ENCODE results near the gene ITLN2.
"Not testable (repeated sequence)": the region's sequence is repeated elsewhere in the genome, so short reads cannot be mapped to it uniquely, and the experiment has no call there.

ITLN2 gene

DNA sequence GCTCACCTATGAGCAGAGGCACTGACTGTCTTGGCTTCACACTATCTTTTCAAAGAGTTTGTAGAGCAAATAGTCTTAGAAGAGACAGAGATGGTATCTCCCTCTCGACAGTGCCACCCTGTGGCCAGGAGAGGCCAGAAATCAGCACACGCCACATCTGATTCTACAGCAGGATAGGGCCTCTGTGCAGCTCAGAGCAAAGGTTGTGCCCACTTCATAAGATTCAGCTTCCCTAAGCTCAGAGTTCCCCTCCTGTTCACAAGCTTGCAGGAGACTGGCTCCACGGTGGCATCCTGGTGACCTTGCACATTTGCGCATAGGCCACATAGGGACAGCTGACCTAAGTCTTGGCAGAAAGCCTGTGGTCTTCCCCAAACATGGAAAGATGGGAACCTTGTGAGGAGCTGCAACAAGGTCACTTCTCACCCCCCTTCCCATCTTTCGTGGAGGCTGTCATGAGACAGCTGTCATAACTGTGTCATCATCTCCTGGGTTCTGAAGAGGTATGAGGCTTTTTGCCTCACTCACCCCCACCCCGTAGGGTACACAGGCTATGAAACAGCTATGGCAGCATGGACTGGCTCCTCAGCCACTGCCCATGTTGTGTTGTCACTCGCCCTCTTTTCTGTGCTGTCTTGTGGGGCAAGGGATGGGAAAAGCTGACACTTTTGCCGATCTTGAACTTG lies 3.0 kb downstream of the ITLN2 start:
- Histone ChIP-seq H3K9me3 (ENCODE audit: control insufficient read depth, low read length) (no peaks in the 10 kb centered on the region), H3K9ac (ENCODE audit: low read length) (no peak overlapping the region), H3K4me3 (ENCODE audit: low read length) (no peak overlapping the region), H3K4me1 (ENCODE audit: control insufficient read depth, insufficient read depth, low read length) (peaks cover 10% of the 10 kb centered on the region), H3K27me3 (ENCODE audit: control insufficient read depth, insufficient read depth, low read length) (peaks cover 6% of the 10 kb centered on the region), H3K36me3 (ENCODE audit: control insufficient read depth, insufficient read depth, low read length) (no peaks in the 10 kb centered on the region)

DNA sequence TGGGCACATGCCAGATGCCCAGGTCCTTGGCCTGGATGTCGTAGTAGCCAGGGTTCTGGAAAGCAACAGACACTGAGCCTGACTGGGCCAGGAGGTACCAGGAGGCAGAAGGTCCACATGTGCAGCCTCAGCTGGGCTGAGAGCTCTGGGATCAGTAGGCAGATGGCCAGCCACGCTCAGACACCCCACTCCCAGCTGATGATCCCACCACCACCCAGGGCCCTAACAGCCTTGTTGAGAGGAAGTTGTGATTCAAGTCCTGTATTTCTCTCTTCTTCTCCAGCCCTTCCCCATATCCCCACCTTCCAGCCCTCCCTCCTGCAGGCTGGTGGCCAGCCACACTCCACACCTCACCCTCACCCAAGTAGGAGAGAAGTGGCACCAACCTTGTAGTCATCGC lies 4.0 kb downstream of the ITLN2 start:
- peaks cover 10% of the 10 kb centered on the region for H3K4me1 ChIP-seq (ENCODE audit: control insufficient read depth, insufficient read depth, low read length)
- H3K9me3 ChIP-seq (ENCODE audit: control insufficient read depth, low read length): no peaks in the 10 kb centered on the region
- H3K4me3 ChIP-seq (ENCODE audit: low read length): no peak overlapping the region
- H3K36me3 ChIP-seq (ENCODE audit: control insufficient read depth, insufficient read depth, low read length): no peaks in the 10 kb centered on the region
- H3K27me3 ChIP-seq (ENCODE audit: control insufficient read depth, insufficient read depth, low read length): peaks cover 6% of the 10 kb centered on the region
- no peak overlapping the region for H3K9ac ChIP-seq (ENCODE audit: low read length)

DNA sequence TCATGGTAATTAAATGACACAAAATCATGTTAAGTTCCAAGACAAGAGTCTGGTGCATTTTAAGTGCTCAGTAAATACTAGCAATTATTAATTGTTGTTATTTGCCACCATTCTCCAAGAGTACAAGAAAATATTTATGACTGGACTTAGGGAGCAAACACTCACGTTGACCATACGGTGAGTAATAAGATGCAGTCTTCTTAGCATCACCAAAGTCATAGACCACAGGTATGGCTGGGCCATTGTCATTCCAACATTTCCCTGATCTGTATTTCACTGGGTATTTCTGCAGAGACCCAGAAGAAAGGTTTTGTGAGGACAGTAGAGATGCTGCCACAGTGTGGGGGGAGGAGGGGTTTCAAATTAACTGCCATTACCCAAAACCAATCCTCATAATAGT lies 4.7 kb downstream of the ITLN2 start:
- Histone ChIP-seq H3K27me3 (ENCODE audit: control insufficient read depth, insufficient read depth, low read length) (peaks cover 6% of the 10 kb centered on the region), H3K4me1 (ENCODE audit: control insufficient read depth, insufficient read depth, low read length) (peaks cover 10% of the 10 kb centered on the region), H3K9me3 (ENCODE audit: control insufficient read depth, low read length) (no peaks in the 10 kb centered on the region), H3K36me3 (ENCODE audit: control insufficient read depth, insufficient read depth, low read length) (no peaks in the 10 kb centered on the region), H3K9ac (ENCODE audit: low read length) (no peak overlapping the region), H3K4me3 (ENCODE audit: low read length) (no peak overlapping the region)

DNA sequence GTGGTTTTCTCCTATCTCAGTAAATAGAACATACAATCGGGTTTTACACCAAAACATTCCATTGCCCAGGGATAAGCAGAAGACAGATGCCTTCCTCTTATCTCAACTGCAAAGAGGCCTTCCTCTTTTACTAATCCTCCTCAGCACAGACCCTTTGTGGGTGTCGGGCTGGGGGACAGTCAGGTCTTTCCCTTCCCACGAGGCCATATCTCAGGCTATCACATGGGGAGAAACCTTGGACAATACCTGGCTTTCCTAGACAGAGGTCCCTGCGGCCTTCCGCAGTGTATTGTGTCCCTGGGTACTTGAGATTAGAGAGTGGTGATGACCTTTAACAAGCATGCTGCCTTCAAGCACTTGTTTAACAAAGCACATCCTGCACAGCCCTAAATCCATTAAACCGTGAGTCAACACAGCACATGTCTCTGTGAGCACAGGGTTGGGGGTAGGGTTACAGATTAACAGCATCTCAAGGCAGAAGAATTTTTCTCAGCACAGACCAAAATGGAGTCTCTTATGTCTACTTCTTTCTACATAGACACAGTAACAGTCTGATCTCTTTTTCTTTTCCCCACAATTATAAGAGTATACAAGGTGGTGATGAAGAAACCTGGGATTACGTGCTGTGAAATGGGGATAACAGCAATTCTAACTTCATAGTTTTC lies 5.3 kb downstream of the ITLN2 start:
- not testable (repeated sequence) for H3K9me3 ChIP-seq (ENCODE audit: control insufficient read depth, low read length); H3K9ac ChIP-seq (ENCODE audit: low read length); H3K4me3 ChIP-seq (ENCODE audit: low read length); H3K4me1 ChIP-seq (ENCODE audit: control insufficient read depth, insufficient read depth, low read length); H3K36me3 ChIP-seq (ENCODE audit: control insufficient read depth, insufficient read depth, low read length); H3K27me3 ChIP-seq (ENCODE audit: control insufficient read depth, insufficient read depth, low read length)

DNA sequence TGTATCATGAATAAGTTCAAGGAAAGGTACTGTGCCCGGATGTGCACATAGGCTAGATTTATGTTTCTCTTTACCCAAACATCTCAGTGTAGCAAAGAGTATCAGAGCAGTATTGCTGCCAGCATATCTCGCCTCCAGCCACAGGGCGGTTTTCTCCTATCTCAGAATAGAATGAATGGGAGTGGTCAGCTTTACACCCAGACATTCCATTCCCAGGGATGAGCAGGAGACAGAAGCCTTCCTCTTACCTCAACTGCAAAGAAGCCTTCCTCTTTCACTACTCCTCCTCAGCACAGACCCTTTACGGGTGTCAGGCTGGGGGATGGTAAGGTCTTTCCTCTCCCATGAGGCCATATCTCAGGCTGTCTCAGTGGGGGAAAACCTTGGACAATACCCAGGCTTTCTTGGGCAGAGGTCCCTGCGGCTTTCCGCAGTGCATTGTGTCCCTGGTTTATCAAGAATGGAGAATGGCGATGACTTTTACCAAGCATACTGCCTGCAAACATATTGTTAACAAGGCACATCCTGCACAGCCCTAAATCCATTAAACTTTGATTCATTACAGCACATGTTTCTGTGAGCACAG lies 7.3 kb downstream of the ITLN2 start:
- H3K36me3 ChIP-seq (ENCODE audit: control insufficient read depth, insufficient read depth, low read length); H3K9ac ChIP-seq (ENCODE audit: low read length); H3K4me3 ChIP-seq (ENCODE audit: low read length); H3K27me3 ChIP-seq (ENCODE audit: control insufficient read depth, insufficient read depth, low read length); H3K9me3 ChIP-seq (ENCODE audit: control insufficient read depth, low read length); H3K4me1 ChIP-seq (ENCODE audit: control insufficient read depth, insufficient read depth, low read length): not testable (repeated sequence)

DNA sequence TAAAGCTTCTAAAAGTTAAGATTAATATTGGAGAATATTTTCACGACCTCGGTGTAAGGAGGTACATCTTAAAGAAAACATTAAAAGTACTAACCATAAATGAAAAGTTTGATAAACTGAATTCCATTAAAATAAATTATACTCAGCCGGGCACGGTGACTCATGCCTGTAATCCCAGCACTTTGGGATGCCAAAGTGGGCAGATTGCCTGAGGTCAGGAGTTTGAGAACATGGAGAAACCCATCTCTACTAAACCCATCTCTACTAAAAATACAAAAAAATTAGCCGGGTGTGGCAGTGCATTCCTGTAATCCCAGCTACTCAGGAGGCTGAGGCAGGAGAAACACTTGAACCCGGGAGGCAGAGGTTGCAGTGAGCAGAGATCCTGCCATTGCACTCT lies 8.7 kb downstream of the ITLN2 start:
- not testable (repeated sequence) for H3K4me3 ChIP-seq (ENCODE audit: low read length); H3K9ac ChIP-seq (ENCODE audit: low read length); H3K4me1 ChIP-seq (ENCODE audit: control insufficient read depth, insufficient read depth, low read length); H3K9me3 ChIP-seq (ENCODE audit: control insufficient read depth, low read length); H3K36me3 ChIP-seq (ENCODE audit: control insufficient read depth, insufficient read depth, low read length); H3K27me3 ChIP-seq (ENCODE audit: control insufficient read depth, insufficient read depth, low read length)

DNA sequence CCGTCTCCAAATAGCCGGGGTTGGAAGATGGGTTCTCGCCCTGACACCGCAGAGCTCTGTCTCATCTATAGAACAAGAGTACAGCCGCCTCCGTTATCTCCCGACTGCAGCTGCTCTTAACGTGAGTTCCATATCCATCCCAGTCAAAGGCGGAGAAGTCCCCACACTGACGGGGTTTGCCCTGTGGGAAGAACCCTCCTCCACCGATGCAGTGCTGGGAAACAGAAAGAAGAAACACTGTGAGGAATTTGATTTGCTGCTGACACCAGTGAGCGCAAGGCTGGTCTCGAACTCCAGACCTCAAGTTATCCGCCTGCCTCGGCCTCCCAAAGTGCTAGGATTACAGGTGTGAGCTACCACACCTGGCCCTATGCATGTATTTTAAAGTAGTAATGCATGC lies 9.5 kb downstream of the ITLN2 start:
- H3K9me3 ChIP-seq (ENCODE audit: control insufficient read depth, low read length): no peaks in the 10 kb centered on the region
- H3K4me1 ChIP-seq (ENCODE audit: control insufficient read depth, insufficient read depth, low read length): peaks cover 5% of the 10 kb centered on the region
- no peaks in the 10 kb centered on the region for H3K36me3 ChIP-seq (ENCODE audit: control insufficient read depth, insufficient read depth, low read length)
- H3K9ac ChIP-seq (ENCODE audit: low read length): no peak overlapping the region
- H3K27me3 ChIP-seq (ENCODE audit: control insufficient read depth, insufficient read depth, low read length): no peaks in the 10 kb centered on the region
- H3K4me3 ChIP-seq (ENCODE audit: low read length): no peak overlapping the region

DNA sequence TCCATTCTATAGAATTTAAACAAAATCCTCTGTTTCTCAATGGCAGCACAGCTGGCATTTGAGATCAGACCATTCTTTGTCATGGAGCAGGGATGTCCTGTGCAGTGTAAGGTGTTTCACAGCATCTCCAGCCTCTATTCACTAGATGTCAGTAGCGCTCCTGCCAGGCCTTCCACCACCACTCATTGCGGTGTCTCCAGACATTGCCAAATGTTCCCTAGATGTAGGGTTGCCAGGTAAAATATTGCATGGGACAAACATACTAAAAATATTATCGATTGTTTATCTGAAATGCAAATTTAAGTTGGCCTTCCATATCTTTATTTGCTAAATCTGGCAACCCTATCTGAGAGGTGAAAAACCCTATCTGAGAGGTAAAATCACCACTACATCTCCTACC lies 11.7 kb downstream of the ITLN2 start:
- Histone ChIP-seq H3K4me3 (ENCODE audit: low read length) (no peak overlapping the region), H3K27me3 (ENCODE audit: control insufficient read depth, insufficient read depth, low read length) (no peaks in the 10 kb centered on the region), H3K9ac (ENCODE audit: low read length) (no peak overlapping the region), H3K36me3 (ENCODE audit: control insufficient read depth, insufficient read depth, low read length) (no peaks in the 10 kb centered on the region), H3K9me3 (ENCODE audit: control insufficient read depth, low read length) (no peaks in the 10 kb centered on the region), H3K4me1 (ENCODE audit: control insufficient read depth, insufficient read depth, low read length) (peaks cover 5% of the 10 kb centered on the region)

DNA sequence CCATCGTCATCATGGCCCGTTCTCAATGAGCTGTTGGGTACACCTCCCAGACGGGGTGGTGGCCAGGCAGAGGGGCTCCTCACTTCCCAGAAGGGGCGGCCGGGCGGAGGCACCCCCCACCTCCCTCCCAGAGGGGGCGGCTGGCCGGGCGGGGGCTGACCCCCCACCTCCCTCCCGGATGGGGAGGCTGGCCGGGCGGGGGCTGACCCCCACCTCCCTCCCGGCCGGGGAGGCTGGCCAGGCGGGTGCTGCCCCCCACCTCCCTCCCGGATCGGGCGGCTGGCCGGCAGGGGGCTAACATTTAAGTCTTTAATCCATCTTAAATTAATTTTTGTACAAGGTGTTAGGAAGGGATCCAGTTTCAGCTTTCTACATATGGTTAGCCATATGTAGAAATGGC lies 17.9 kb downstream of the ITLN2 start:
- not testable (repeated sequence) for H3K27me3 ChIP-seq (ENCODE audit: control insufficient read depth, insufficient read depth, low read length)

DNA sequence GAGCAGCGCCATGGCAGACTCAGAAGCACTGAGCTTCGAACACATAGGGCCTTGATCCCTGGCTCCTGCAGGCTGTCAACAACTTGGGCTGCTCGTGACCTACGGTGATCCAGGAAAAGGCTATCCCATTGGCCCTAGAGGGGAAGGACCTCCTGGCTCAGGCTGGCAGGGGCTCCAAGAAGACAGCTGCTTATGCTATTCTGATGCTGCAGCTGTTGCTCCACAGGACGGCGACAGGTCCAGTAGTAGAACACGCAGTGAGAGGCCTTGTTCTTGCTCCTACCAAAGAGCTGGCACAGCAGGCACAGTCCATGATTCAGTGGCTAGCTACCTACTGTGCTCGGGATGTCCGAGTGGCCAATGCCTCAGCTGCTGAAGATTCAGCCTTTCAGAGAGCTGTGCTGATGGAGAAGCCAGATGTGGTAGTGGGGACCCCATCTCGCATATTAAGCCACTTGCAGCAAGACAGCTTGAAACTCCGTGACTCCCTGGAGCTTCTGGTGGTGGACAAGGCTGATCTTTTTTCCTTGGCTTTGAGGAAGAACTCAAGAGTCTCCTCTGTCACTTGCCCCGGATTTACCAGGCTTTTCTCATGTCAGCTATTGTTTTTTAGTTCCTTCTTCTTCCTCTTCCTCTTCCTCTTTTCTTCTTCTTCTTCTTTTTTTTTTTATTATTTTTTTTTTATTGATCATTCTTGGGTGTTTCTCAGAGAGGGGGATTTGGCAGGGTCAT lies 18.9 kb downstream of the ITLN2 start:
- H3K36me3 ChIP-seq (ENCODE audit: control insufficient read depth, insufficient read depth, low read length): no peaks in the 10 kb centered on the region

More for the DNA sequence above, 17.9 kb downstream of the ITLN2 start:
- H3K9me3 ChIP-seq (ENCODE audit: control insufficient read depth, low read length); H3K4me1 ChIP-seq (ENCODE audit: control insufficient read depth, insufficient read depth, low read length); H3K9ac ChIP-seq (ENCODE audit: low read length); H3K4me3 ChIP-seq (ENCODE audit: low read length); H3K36me3 ChIP-seq (ENCODE audit: control insufficient read depth, insufficient read depth, low read length): not testable (repeated sequence)

DNA sequence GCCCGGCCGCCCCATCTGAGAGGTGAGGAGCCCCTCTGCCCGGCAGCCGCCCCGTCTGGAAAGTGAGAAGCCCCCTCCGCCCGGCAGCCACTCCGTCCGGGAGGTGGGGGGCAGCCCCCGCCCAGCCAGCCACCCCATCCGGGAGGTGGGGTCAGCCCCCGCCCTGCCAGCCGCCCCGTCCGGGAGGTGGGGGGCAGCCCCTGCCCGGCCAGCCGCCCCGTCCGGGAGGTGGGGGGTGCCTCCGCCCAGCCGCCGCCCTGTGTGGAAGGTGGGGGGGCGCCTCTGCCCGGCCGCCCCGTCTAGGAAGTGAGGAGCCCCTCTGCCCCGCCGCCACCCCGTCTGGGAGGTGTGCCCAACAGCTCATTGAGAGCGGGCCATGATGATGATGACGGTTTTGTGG lies 21.3 kb downstream of the ITLN2 start:
- H3K4me1 ChIP-seq (ENCODE audit: control insufficient read depth, insufficient read depth, low read length); H3K9ac ChIP-seq (ENCODE audit: low read length); H3K36me3 ChIP-seq (ENCODE audit: control insufficient read depth, insufficient read depth, low read length); H3K9me3 ChIP-seq (ENCODE audit: control insufficient read depth, low read length); H3K4me3 ChIP-seq (ENCODE audit: low read length); H3K27me3 ChIP-seq (ENCODE audit: control insufficient read depth, insufficient read depth, low read length): not testable (repeated sequence)

More for the DNA sequence above, 18.9 kb downstream of the ITLN2 start:
- Histone ChIP-seq H3K4me3 (ENCODE audit: low read length) (no peak overlapping the region), H3K4me1 (ENCODE audit: control insufficient read depth, insufficient read depth, low read length) (no peaks in the 10 kb centered on the region), H3K9ac (ENCODE audit: low read length) (no peak overlapping the region), H3K27me3 (ENCODE audit: control insufficient read depth, insufficient read depth, low read length) (no peaks in the 10 kb centered on the region), H3K9me3 (ENCODE audit: control insufficient read depth, low read length) (no peaks in the 10 kb centered on the region)

DNA sequence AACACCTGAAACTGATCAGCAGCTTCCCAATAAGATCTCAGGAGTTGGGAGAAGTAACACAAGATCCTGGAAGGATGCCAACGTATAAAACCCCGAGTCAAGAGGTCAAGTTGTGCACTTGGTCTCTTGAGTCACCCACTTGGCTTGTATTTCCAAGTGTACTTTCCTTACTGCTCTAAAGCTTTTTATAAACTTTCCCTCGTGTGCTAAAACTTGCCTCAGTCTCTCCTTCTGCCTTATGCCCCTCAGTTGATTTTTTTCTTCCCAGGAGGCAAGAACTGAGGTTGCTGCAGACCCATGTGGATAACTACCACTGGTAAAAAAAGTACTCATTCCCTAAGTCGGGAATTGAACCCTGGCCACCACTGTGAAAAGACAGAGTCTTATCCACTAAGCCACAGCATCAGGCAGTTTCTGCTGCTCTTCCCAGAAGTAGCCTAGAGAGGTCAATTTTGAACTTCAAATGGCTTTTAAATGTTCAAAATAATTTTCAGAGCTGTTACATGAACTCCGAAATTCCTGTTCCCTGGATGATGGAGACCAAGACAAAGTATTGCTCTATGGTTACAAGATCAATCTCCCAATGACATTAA lies 28.9 kb downstream of the ITLN2 start:
- Histone ChIP-seq H3K4me3 (ENCODE audit: low read length) (no peak overlapping the region), H3K9ac (ENCODE audit: low read length) (no peak overlapping the region), H3K36me3 (ENCODE audit: control insufficient read depth, insufficient read depth, low read length) (no peaks in the 10 kb centered on the region), H3K4me1 (ENCODE audit: control insufficient read depth, insufficient read depth, low read length) (peaks cover 4% of the 10 kb centered on the region), H3K27me3 (ENCODE audit: control insufficient read depth, insufficient read depth, low read length) (no peaks in the 10 kb centered on the region), H3K9me3 (ENCODE audit: control insufficient read depth, low read length) (peaks cover 5% of the 10 kb centered on the region)

Measured in mucosa of stomach (tissue), 1 donor.